Islet precursor cell (in vitro differentiated cells): ENCODE results near the gene GET4.

Source experiments
- DNase-seq: peaks from one replicate; pipeline ENCODE4 v3.0.0-alpha.2; 2018

The GET4 gene

DNA sequence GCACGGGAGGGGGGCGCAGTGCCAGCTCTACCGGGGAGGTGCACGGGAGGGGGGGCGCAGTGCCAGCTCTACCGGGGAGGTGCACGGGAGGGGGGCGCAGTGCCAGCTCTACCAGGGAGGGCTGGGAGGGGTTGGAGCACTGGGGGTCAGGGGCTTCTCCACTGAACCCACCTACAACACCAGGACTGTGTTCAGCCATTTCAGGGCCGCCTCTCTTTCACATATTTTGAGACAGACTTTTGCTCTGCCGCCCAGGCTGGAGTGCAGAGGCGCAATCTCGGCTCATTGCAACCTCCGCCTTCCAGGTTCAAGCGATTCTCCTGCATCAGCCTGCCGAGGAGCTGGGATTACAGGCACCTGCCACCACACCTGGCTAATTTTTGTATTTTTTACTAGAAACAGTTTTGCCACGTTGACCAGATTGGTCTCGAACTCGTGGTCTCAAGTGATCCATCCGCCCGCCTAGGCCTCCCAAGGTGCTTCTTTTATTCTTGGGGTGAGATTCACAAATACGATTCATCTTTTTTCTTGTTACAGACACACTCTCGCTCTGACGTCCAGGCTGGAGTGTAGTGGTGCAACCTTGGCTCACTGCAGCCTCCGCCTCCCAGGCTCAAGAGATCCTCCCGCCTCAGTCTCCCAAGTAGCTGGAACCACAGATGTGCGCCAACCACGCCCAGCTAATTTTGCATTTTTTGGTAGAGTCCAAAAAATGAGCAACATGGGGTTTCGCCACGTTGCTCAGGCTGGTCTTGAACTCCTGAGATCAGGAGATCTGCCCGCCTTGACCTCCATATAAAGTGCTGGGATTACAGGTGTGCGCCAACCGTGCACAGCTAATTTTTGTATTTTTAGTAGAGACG is 41.1 kb downstream of the GET4 start:
- DNase-seq = no peak

DNA sequence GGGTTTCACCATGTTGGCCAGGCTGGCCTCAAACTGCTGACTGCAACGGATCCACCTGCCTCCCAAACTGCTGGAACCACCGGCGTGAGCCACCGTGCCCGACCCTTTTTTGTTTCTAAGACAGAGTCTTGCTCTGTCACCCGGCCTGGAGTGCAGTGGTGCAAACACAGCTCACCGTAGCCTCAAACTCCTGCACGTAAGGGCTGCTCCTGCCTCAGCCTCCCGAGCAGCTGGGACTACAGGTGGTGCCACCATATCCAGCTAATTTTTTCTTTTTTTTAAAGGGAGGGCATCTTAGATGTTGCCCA is 41.7 kb downstream of the GET4 start:
- no peak for DNase-seq

DNA sequence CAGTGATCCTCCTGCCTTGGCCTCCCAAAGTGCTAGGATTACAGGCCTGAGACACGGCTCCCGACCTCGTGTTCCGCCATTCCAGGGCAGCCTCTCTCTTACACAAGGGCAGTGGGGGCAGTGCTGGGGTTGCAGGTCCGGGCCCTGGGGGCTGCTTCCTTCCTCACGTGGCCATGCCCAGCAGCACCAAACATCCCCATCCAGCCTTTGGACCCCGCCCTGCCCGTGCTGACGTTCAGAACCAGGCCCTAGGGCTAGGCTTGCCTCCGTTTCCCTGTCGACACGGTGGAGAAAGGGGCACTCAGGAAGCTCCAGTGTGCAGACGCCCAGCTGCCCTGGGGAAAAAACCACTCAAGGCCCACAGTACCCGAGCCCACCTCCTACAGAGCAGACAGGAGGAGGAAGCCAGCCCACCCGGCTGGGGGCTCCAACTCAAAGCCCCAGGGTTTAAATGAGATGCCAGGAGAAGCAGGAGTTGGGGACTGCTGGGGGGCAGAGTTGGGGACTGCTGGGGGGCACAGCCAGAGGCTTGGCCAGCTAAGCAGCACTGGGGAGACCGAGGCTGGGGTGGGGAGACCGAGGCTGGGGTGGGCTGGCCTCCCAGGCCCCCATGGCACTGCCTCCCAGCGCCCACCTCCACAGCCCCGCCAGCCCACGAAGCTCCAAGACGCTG is 42.2 kb downstream of the GET4 start:
- no peak for DNase-seq

DNA sequence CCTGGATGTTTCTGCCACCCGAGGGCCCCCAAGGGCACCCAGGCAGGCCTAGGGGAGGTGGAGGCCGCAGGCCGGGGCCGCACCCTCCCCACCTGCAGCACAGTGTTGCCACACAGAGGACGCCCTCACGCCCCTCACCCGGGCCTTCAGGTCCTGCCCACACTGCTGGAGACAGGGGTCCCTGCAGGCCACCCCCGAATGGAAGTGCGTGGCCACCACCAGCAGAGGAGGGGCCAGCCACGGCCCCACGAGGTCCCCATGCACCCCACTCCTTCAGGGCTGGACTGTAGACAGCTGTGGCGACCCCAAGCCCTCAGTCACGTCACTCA is 42.7 kb downstream of the GET4 start:
- no peak for DNase-seq

DNA sequence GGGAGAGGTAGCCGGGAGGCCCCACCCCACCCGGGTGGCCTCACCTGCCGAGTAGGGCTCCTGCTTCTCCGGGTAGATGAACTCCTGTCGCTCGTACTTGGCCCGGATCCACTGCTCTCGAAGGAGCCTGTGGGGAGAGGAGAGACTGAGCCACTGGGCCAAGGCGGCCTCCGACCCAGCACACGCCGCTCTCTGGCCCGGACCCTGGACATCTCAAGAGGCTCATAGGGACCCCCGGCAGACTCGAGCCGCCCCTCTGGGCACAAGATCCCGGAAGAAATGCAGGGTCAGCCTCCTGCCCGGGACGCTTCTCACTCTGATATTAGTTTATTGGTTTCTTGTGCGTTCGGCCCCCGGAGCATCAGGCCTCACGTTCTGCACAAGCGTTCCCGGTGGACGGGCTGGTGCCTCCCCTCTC is 43.6 kb downstream of the GET4 start:
- DNase-seq = no peak

DNA sequence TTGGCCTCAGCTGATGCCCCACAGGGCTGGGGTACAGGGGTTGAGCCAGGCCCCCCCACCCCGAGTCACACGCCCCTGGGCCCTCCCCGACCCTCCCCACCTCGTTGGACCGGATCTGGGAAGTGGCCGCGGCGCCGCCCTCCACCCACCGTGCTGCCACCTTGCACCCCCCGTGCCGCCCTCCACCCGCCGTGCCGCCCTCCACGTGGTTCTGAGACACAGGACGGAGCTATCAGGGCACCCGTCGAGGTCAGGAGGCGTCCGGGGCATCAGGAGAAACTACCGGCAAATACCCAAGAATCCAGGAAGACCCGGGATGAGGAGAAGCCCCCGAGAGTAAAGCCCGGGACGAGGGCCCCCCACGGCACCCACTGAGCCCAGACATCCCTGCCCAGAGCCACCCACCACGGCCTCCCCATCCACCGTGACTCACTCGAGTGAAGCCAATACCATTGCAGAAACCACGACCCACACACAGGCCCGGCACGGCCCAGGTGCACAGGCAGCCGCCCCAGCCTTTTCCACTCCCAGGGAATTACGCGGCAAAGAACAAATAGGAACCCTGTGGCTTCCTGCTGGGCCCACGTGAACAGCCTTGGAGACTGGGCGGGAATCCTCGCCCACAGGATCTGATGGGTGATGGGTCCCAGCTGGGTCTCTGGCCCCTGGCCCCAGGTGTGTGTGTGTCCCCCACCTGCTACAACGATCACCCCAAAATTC is 44.2 kb downstream of the GET4 start:
- no peak for DNase-seq

DNA sequence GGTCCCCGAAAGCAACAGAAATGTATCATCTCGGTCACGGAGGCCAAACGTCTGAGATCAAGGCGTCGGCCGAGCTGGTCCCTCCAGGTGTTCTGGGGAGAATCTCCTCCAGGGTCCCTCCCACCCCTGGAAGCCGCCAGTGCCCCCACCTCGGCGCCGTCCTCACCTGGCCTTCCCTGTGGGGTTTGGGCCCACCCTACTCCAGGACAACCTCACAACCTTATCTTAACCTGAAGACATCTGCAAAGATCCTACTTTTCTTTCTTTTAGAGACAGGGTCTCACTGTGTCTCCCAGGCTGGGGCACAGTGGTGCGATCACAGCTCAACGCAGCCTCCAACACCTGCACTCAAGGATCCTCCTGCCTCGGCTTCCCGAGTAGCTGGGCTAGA is 44.7 kb downstream of the GET4 start:
- DNase-seq = peak; percentile 43

DNA sequence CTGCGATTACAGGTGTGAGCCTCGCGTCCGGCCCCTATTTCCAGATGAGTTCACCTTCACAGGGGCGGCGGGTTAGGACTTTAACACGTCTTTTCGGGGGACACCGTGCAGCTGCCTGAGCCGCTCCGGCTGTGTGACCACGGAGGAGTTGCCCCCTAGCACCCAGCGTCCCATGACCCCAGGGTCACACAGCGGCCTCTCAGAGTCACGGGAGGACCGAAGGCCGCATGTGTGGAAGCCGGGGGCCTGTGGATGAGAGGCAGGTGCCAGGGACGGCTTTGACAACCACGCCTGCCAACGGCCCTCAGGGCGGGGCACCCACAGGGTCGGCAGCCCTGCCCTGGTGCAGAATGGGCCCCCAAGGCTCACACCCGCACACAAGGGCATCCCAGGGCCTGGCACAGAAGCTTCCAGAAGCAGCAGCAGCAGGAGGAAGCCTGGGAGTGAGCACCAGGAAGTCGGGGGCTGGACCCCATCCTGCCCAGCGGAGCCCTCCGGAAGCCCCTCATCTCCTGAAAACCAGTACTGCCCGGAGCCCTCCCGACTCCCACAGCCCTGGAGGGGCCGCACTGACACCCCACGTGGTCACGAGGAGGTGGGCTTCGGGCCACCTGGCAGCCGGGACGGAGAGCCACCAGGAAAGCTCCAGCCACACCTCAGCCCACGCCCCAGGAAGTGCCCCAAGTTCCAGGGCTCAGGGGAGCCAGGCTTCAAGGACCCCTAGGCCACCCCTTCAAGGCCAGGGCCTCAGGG is 45.4 kb downstream of the GET4 start:
- DNase-seq = peak; percentile 46

DNA sequence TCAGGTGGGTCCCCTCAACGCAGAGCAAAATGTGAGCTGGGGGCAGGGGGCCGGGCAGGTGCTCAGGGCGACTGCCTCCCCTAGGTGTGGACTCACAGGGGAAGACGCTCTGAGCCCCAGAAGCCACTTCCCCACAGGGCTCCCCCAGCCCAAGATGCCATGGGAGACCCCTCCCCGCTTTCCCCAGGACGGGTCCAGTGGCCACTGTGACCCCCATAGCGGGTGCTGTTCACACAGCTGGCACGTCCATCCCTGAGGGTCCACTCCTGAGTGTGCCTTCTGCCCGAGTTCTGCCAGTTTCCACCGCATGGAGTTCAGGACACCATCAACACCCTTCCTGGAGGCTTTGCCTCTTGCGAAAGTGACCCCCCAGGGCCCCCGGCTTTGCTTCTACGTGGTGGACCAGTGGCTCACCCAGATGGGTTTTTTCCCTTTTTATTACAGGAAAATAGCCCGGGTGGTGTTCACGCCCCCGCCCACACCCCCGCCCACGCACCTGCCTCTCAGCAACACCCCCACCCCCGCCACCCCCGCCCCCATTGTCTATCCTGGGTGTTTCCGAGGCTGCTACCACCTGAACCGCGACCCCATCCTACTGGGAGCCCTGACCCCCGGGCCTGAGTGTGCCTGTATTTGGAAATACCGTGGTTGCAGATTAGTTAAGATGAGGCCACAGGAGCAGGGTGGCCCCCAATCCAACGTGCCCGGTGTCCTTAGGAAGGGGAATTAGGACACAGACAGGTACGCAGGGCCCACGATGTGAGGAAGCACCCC is 46.2 kb downstream of the GET4 start:
- peak; percentile 44 for DNase-seq

DNA sequence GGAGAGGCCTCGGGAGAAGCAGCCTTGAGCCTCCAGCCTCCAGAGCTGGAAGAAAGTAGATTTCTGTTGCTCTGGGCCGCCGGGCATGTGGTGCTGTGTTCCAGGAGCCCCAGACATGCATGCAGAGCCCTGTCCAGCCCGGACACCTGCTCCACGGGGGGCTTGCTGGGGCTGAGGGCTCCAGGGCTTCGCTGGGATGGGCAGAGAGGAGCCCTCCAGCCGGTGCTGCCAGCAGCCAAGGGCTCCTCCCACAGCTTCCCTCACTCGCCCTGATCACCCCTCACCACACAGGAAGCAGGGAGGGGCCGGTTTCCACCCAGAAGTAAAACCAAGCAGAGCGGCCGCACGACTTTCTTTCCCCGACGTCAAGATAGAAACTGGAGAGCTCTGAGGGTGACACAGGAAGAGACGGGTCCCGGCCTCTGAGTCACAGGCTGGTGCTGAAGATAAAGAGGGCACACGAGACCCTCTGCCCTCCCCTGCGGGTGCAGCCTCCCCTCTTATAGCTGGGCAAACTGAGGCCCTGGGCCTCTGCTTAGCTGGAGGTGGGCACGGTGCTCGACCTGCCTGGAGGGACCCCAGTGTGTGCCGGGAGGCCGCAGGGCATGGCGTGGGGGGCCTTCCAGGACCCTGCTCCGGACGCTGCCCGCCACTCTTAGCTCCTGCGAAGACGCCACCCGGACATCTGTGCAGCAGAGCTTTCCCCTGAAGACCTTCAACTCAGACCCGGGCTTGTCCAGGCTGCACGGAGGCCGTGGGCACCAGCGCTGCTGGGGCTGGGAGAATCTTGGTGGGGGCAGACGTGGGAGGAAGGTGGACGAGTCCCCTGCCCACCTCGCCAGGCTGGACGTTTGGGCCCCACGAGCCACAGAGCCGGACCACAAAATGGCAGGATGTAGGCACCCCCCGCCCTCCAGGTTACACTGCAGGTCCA is 47.0 kb downstream of the GET4 start:
- peak; percentile 83 for DNase-seq

DNA sequence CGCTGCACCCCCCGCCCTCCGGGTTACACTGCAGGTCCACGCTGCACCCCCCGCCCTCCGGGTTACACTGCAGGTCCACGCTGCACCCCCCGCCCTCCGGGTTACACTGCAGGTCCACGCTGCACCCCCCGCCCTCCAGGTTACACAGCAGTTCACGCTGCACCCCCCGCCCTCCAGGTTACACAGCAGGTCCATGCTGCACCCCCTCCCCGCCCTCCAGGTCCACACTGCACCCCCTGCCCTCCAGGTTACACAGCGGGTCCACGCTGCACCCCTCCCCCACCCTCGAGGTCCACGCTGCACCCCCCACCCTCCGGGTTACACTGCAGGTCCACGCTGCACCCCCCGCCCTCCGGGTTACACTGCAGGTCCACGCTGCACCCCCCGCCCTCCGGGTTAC is 47.7 kb downstream of the GET4 start:
- DNase-seq = peak; percentile 26

DNA sequence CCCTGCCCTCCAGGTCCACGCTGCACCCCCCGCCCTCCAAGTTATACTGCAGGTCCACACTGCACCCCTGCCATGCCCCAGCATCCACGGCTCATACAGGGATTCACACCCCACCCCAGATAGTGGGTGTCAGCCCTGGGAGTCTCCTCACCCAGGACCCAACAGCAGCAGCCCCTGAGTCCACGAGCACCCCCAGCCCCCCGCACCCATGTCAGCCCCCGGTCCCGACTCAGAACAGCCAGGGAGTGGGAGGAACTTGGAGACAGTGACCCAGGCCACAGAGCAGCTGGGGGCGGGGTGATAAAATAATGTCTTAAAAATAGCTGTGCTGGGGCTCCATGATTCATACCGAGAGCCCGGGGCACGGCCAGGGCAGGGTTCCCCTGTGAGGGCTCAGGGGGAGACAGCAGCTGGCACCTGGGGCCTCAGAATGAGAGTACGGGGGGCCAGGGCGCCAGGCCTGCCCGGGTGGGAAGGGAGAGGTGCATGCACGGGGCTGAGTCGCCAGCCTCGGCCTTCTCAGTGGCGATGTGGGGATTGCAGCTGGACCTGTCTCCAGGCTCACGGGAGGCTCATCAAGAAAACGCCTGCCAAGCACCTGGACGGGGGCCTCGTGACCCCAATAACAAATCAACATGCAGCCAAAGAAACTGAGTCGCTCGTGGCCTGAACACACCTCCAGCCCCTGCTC is 48.3 kb downstream of the GET4 start:
- DNase-seq = no peak

DNA sequence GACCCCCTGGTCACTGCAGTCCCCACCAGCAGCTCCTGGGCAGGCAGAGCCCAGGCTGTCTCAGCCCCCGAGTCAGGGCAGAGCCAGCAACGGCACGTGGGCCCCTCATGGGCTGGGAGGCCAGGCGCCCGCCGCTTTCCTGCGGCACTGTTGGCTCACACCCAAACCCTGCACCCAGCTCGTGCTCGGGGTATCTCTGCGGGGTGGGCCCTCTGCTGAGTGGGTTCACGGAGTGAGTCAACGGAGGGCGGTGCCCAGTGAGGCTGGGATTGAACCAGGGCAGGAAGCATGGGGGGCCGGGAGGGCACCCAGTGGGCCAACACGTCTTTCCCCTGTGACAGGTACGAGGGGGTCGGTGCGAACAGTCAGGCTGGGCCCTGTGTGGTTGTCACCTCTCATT is 49.2 kb downstream of the GET4 start:
- no peak for DNase-seq

DNA sequence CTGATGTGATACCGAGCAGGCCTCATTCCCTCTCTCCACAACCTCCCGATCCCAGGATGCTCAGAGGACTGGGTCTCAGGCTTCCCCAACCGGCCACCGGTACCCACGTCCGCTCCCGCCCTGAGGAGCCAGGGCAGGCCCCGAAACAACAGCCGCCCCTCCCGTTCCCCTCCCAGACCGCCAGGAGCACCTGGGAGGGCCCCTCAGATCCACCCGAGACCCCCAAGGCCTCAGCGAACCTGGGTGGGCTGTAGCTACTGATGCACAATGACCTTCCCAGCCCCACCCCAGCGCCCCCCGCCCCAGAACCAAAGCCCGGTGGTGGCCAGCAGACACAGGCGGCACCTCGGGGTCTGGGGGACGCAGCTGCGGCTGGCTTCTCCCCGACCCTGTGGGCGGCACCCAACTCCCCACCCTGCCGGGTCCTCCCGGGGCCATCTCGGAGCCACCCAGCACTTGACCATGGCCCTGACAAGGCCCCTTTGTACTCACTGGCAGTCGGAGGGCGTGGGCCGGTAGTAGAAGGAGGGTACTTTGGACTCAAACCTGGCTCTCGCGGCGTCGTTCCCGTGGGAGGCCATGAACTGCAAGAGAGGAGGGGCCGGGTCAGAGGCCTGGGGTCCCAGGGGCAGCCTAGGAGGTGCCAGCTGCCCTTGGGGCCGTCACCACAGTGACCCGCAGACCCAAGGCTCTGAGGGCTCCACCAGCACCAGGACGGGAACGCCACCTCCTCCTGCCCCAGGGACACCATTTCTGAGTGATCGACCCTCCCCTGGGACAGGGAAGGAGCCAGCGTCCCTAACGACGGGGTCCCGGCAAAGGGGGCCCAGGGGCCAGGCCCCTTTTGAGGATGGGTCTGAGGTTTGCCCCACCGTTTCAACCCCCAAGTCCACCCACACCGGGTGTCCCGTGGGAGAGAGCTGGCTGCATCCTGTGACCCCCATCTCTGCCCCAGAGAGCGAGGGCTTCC is 50.0 kb downstream of the GET4 start:
- peak; percentile 44 for DNase-seq

DNA sequence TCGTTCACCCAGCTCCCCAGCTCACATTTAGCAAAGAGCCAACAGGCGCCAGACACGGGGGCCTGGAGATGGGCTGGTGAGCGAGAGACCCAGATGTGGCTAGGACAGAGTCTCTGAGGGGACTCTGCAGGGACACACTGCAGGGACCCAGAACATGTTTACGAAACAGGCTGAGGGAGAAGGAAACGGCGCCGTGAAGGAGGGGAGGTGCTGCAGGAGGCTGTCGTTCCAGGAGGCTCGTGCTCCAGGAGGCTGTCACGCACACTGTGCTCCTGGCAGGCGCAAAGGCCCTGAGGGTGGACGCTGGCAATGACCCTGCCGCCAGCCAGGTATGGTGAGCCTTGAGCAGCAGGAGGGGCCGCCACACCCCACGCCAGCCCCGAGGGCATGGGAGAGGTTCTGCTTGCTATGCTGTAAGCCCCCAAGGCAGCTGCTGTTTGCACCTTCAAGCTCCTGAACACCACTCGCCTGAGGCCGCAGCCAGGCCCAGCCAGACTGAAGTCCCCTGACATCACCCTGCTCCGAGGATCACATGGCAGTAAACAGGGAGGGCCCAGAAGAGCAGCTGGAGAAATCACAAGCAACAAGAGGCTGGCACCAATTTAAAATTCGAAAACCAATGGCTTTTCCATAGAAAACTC is 50.8 kb downstream of the GET4 start:
- peak; percentile 85 for DNase-seq

DNA sequence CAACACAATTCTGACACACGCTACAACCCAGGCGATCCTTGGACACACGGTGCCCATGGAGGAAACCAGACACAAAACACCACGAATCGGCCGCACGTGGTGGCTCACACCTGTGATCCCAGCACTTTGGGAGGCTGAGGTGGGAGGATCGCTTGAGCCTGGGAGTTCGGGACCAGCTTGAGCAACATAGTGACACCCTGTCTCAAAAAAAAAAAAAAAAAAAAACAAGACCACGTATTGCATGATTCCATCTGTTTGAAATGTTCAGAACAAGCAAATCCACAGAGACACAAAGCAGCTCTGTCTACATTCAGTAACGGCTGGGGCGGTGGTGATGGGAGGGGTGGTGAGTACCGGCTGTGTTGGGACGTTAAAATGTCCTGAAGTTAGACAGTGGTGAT is 53.0 kb downstream of the GET4 start:
- no peak for DNase-seq

DNA sequence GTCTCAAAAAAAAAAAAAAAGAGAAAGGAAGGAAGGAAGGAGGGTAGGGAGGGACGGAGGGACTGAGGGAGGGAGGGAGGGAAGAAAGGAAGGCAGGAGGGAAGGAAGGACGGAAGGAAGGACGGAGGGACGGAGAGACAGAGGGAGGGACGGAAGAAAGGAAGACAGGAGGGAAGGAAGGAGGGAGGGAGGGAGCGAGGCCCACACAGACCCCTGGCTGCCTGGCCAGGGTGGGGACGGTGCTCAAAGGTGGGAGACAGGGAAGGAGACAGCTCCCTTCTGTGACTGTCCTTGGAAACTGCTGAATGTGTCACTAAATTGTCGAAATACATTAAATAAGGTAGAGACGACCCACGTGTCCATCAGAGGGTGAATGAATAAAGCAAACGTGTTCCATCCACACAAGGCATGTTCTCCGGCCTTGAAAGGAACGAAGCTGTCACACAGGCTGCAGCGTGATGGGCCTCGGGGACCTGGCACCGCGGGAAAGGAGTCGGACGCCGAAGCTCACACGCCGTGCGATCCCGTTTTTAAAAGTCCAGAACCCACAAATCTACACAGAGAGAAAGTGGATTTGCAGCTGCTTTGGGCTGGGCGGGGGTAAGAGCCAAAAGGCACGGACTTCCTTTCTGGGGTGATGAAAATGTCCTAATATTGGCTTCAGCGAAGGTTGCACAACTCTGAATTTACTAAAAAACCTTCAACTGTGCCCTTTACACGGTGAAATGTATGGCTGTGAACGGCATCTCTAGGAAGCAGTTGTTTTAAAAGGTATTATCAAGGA is 54.8 kb downstream of the GET4 start:
- no peak for DNase-seq
